ENCODE data around the gene TBC1D10B. TPM values are rescaled to one million over a fixed set of nuclear protein-coding genes. Genes with fewer than 3 reads are reported as not detected.
"Not testable (repeated sequence)": the region's sequence is repeated elsewhere in the genome, so short reads cannot be mapped to it uniquely, and the experiment has no call there.

TBC1D10B gene
- total RNA-seq, 1 donor from 2014 or later: 14.1 TPM

DNA sequence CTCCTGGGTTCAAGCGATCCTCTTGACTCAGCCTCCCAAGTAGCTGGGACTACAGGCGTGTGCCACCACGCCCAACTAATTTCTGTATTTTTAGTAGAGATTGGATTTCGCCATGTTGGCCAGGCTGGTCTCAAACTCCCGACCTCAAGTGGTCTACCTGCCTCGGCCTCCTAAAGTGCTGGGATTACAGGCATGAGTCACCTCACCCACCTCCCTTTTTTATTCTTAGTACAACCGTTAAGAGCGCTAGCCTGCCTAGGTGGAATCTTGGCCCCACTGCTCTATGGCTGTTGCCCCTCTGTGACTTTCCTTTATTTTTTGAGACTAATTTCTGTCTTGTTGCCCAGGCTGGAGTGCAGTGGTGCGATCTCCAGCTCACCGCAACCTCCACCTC is 32.3 kb downstream of the TBC1D10B start:
- DNase-seq (ENCODE audit: low spot score); ATAC-seq: not testable (repeated sequence)

GRCh38 chr16:30335598-30336474 is 34.5 kb downstream of the TBC1D10B start:
- DNase-seq (ENCODE audit: low spot score): peak; percentile 91
- ATAC-seq: peak; percentile 69

DNA sequence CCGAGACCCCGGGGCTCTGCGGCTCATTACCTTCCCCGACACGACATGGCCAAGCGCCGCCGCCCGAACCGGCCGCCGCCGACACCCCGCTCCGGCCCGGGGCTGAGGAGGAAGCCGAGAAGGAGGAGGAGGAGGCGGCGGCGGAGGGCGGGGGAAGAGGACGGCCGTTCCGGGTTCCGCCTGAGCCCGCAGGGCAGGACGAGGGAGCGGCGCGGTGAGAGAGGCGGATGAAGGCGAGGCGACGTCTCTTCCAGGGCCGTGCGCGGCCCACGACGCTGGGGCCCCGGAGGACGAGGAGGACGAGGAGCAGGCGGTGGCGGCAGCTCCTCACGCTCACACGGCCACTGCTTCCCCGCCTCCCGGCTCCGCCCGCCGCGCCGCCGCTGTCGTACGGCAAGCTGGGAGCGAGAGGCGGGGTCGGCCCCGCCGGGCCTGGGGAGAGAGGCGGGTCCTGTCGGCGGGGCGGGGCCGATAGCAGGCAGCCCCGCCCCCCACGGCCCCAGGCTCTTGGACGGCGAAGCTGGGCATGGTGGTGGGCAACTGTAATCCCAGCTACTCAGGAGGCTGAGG is 35.2 kb downstream of the TBC1D10B start:
- DNase-seq (ENCODE audit: low spot score) (peak; percentile 90), ATAC-seq (peak; percentile 80)

- peak; percentile 78 for ATAC-seq
- DNase-seq (ENCODE audit: low spot score): peak; percentile 90
Observed at GRCh38 chr16:30334473-30334989, 35.8 kb downstream of the TBC1D10B start.

GRCh38 chr16:30324220-30324619 is 46.1 kb downstream of the TBC1D10B start:
- not testable (repeated sequence) for DNase-seq (ENCODE audit: low spot score); ATAC-seq

DNA sequence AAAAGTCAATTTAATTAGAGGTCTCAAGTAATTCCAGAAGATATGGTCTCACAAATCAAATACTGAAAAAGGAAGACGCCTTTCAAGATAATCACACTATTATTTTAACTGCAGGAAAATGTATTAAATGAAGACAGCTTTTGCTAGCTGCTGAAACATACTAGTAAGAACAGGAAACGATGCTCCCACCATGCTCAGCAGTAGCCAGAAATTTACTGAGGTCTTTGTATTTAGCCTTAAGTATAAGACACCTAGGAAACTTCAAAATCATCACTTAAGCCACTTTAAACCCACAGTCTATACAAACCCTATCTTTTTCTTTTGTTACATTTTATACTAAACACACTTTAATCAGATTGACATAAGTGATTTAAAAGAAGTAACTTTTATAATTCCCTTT is 51.6 kb downstream of the TBC1D10B start:
- ATAC-seq; DNase-seq (ENCODE audit: low spot score): not testable (repeated sequence)

DNA sequence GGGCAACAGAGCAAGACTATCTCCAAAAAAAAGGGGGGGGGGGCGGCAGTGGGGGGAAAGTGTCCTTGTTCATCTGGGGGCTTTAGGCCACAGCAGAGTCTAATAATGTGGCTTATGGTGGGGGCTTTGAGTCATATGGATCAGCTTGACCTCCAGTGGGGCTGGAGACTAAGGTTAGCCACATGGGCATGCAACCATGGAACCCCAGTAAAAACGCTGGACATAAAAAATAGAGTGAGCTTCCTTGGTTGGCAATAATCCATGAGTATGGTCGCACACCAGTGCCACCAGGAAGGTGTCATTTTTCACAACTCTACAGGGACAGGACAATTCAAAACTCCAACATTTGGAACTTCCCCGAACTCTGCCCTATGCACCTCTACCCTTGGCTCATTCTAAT is 59.4 kb downstream of the TBC1D10B start:
- not testable (repeated sequence) for DNase-seq (ENCODE audit: low spot score)

DNA sequence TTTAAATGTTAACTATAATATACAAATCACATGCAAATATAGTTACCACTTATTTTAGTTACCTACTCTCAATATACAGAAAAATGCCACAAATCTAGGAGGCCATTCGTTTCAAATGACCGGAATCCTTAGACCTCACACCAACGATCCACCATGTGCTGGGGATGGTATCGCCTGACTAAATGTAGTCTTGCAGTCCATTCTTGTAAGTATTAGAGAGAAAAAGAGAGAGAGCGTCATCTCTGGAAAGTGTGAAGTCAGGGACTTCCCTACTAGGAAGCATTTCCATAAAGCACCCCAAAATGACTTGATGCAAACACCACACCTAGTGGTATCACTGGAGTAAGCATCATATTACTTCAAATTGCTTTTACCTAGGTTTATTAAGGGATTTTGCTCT is 61.0 kb downstream of the TBC1D10B start:
- not testable (repeated sequence) for ATAC-seq; DNase-seq (ENCODE audit: low spot score)

More for the DNA sequence above, 59.4 kb downstream of the TBC1D10B start:
- ATAC-seq: not testable (repeated sequence)

Other genes starting within 250 kb of the TBC1D10B start
- 12.3 TPM for gene MAPK3, start 247.3 kb downstream of the TBC1D10B start, total RNA-seq
- gene CORO1A, start 186.9 kb downstream of the TBC1D10B start, total RNA-seq: 8.5 TPM
- 21.7 TPM for gene BOLA2B, start 176.8 kb downstream of the TBC1D10B start, total RNA-seq
- gene SLX1A, start 176.6 kb downstream of the TBC1D10B start, total RNA-seq: 77.1 TPM
- 22.8 TPM for gene SULT1A3, start 171.2 kb downstream of the TBC1D10B start, total RNA-seq
- 6.2 TPM for gene NPIPB13, start 122.0 kb downstream of the TBC1D10B start, total RNA-seq
- 15.4 TPM for gene CD2BP2, start 15.2 kb downstream of the TBC1D10B start, total RNA-seq
- not detected for gene MYL11, start 4.3 kb upstream of the TBC1D10B start, total RNA-seq
- gene SEPTIN1, start 12.1 kb upstream of the TBC1D10B start, total RNA-seq: 1.4 TPM
- gene ZNF48, start 24.9 kb upstream of the TBC1D10B start, total RNA-seq: 5.4 TPM
- gene ZNF771, start 37.1 kb upstream of the TBC1D10B start, total RNA-seq: 13.5 TPM
- gene DCTPP1, start 59.5 kb upstream of the TBC1D10B start, total RNA-seq: 11.1 TPM
- gene SEPHS2, start 75.4 kb upstream of the TBC1D10B start, total RNA-seq: 199 TPM
- 11.0 TPM for gene ITGAL, start 102.2 kb upstream of the TBC1D10B start, total RNA-seq
- 21.7 TPM for gene ZNF768, start 156.1 kb upstream of the TBC1D10B start, total RNA-seq
- gene ZNF747, start 164.4 kb upstream of the TBC1D10B start, total RNA-seq: 7.1 TPM
- 6.3 TPM for gene ZNF764, start 187.9 kb upstream of the TBC1D10B start, total RNA-seq
- gene ZNF688, start 201.2 kb upstream of the TBC1D10B start, total RNA-seq: 8.8 TPM
- 11.8 TPM for gene ZNF785, start 215.2 kb upstream of the TBC1D10B start, total RNA-seq
- 4.9 TPM for gene ZNF689, start 239.9 kb upstream of the TBC1D10B start, total RNA-seq

Measured in left lobe of liver (tissue), 2 donors.